IMR-90 (cell line): ENCODE data around the gene ASB1. TPM values are rescaled to one million over a fixed set of nuclear protein-coding genes. Genes with fewer than 3 reads are reported as not detected.

Experiments used
- ATAC-seq: fragments of 200-7000 bp; cut with Tn5 transposase; 2 replicates; pipeline ENCODE4 v1.9.1; 2020; ENCODE audit warnings: low read depth, mild to moderate bottlenecking, moderate library complexity
- BruUV-seq: library from RNA; stranded (reverse); fragments of 400-500 nt; replicated peaks from 2 replicates; lab custom pipeline; 2021; lab: Mats Ljungman, UMichigan
- CTCF ChIA-PET: fragments of 300-600 bp; formaldehyde crosslinking; extraction: SDS; loops from one replicate; lab custom pipeline; 2021; ENCODE audit warnings: antibody characterized with exemption; lab: Yijun Ruan, JAX
- POLR2A ChIA-PET: fragments of 300-600 bp; sonication (Branson Sonifier 250); formaldehyde crosslinking; loops from one replicate; lab custom pipeline; 2022; ENCODE audit warnings: antibody characterized with exemption; ENCODE audit not compliant: unreplicated experiment; lab: Charles Lee
- DNase-seq: peaks from one replicate; pipeline ENCODE4 v3.0.0; 2013
- H2AFZ ChIP-seq: replicated peaks from 2 replicates; pipeline ENCODE3; 2013; ENCODE audit warnings: low read length, mild to moderate bottlenecking; ENCODE audit not compliant: poor library complexity
- H2AK5ac ChIP-seq: 2 replicates; pipeline ENCODE4 v1.6.1; 2013; ENCODE audit warnings: low read depth, low read length, inconsistent platforms
- H2AK9ac ChIP-seq: replicated peaks from 2 replicates; pipeline ENCODE3; 2013; ENCODE audit warnings: mild to moderate bottlenecking, low read depth, low read length, moderate library complexity; ENCODE audit not compliant: poor library complexity
- H2BK120ac ChIP-seq: 2 replicates; pipeline ENCODE4 v1.6.1; 2013; ENCODE audit warnings: low read depth, low read length, inconsistent platforms
- H2BK15ac ChIP-seq: 3 replicates; pipeline ENCODE4 v1.6.1; 2013; ENCODE audit warnings: low read depth, low read length, inconsistent platforms
- H2BK20ac ChIP-seq: 2 replicates; pipeline ENCODE4 v1.6.1; 2013; ENCODE audit warnings: low read depth, mild to moderate bottlenecking, inconsistent platforms, low read length, moderate library complexity
- H2BK5ac ChIP-seq: 2 replicates; pipeline ENCODE4 v1.6.1; 2013; ENCODE audit warnings: mild to moderate bottlenecking, low read depth, low read length, inconsistent platforms; ENCODE audit not compliant: poor library complexity, severe bottlenecking
- H3K14ac ChIP-seq: replicated peaks from 2 replicates; pipeline ENCODE4 v1.6.1; 2013; ENCODE audit warnings: low read depth, low read length, inconsistent platforms
- H3K18ac ChIP-seq: 2 replicates; pipeline ENCODE4 v1.6.1; 2013; ENCODE audit warnings: low read depth, low read length, control low read depth
- H3K23ac ChIP-seq: 2 replicates; pipeline ENCODE4 v1.6.1; 2013; ENCODE audit warnings: low read depth, low read length, inconsistent platforms
- H3K27ac ChIP-seq: 2 replicates; pipeline ENCODE4 v1.5.1; 2013; ENCODE audit warnings: mild to moderate bottlenecking, control low read depth, low read length; ENCODE audit not compliant: insufficient read depth
- H3K27me3 ChIP-seq: 2 replicates; pipeline ENCODE4 v1.6.1; 2013; ENCODE audit warnings: low read length; ENCODE audit not compliant: control insufficient read depth, insufficient read depth
- H3K36me3 ChIP-seq: 2 replicates; pipeline ENCODE4 v1.6.1; 2013; ENCODE audit warnings: low read length, mixed read lengths; ENCODE audit not compliant: control insufficient read depth, insufficient read depth
- H3K4ac ChIP-seq: 2 replicates; pipeline ENCODE4 v1.6.1; 2013; ENCODE audit warnings: low read depth, low read length, inconsistent platforms
- H3K4me1 ChIP-seq: 2 replicates; pipeline ENCODE4 v1.6.1; 2013; ENCODE audit warnings: low read length, mixed read lengths; ENCODE audit not compliant: control insufficient read depth, insufficient read depth
- H3K4me2 ChIP-seq: 2 replicates; pipeline ENCODE4 v1.6.1; 2013; ENCODE audit warnings: low read depth, mild to moderate bottlenecking, control low read depth, low read length, moderate library complexity
- H3K4me3 ChIP-seq: 2 replicates; pipeline ENCODE4 v1.5.1; 2013; ENCODE audit warnings: low read depth, mild to moderate bottlenecking, control low read depth, low read length, moderate library complexity; ENCODE audit not compliant: insufficient read depth
- H3K56ac ChIP-seq: 2 replicates; pipeline ENCODE4 v1.6.1; 2013; ENCODE audit warnings: low read length, inconsistent platforms; ENCODE audit not compliant: insufficient read depth; ENCODE audit errors: extremely low read depth
- H3K79me1 ChIP-seq, 2 experiments: 2 replicates each; pipeline ENCODE4 v1.6.1; 2013; ENCODE audit warnings: low read length in 2 of 2, inconsistent platforms in 1 of 2, low read depth in 1 of 2
- H3K9ac ChIP-seq: 2 replicates; pipeline ENCODE4 v1.6.1; 2013; ENCODE audit warnings: low read depth, low read length, control low read depth
- H3K9me1 ChIP-seq: 2 replicates; pipeline ENCODE4 v1.6.1; 2013; ENCODE audit warnings: low read length, inconsistent platforms; ENCODE audit not compliant: insufficient read depth
- H3K9me3 ChIP-seq: 2 replicates; pipeline ENCODE4 v1.6.1; 2013; ENCODE audit warnings: low read length; ENCODE audit not compliant: control insufficient read depth, insufficient read depth
- H4K20me1 ChIP-seq: 2 replicates; pipeline ENCODE4 v1.6.1; 2013; ENCODE audit warnings: low read length, inconsistent platforms; ENCODE audit not compliant: insufficient read depth
- H4K5ac ChIP-seq: 2 replicates; pipeline ENCODE4 v1.6.1; 2013; ENCODE audit warnings: mild to moderate bottlenecking, low read depth, low read length, control low read depth
- H4K8ac ChIP-seq, 2 experiments: 2 replicates each; pipeline ENCODE4 v1.6.1; 2013; ENCODE audit warnings: low read depth in 2 of 2, low read length in 2 of 2, control low read depth in 1 of 2, inconsistent platforms in 1 of 2
- H4K91ac ChIP-seq: 2 replicates; pipeline ENCODE4 v1.6.1; 2013; ENCODE audit warnings: low read depth, low read length, inconsistent platforms; ENCODE audit not compliant: insufficient read depth
- BHLHE40 ChIP-seq: fragments of 150-350 bp; IDR thresholded peaks from 2 replicates; pipeline ENCODE4 v1.6.1; 2016; ENCODE audit warnings: mild to moderate bottlenecking, low read depth, low read length
- CEBPB ChIP-seq: IDR thresholded peaks from 2 replicates; pipeline ENCODE4 v1.6.1; 2012; ENCODE audit warnings: low read depth, low read length, improper control_type of control experiment
- CHD1 ChIP-seq: IDR thresholded peaks from 2 replicates; pipeline ENCODE4 v1.6.1; 2012; ENCODE audit warnings: low read depth, low read length, improper control_type of control experiment
- ELK1 ChIP-seq: fragments of 150-350 bp; IDR thresholded peaks from 2 replicates; pipeline ENCODE4 v1.6.1; 2016; ENCODE audit warnings: low read depth, mild to moderate bottlenecking, low read length, moderate library complexity, borderline replicate concordance
- FOS ChIP-seq: fragments of 150-350 bp; IDR thresholded peaks from 2 replicates; pipeline ENCODE4 v1.6.1; 2016; ENCODE audit warnings: low read depth, low read length
- MAFK ChIP-seq: IDR thresholded peaks from 2 replicates; pipeline ENCODE4 v1.6.1; 2012; ENCODE audit warnings: low read depth, low read length, improper control_type of control experiment
- MAZ ChIP-seq: IDR thresholded peaks from 2 replicates; pipeline ENCODE4 v1.6.1; 2012; ENCODE audit warnings: low read depth, mild to moderate bottlenecking, low read length, improper control_type of control experiment, moderate library complexity, borderline replicate concordance
- MXI1 ChIP-seq: IDR thresholded peaks from 2 replicates; pipeline ENCODE4 v1.6.1; 2012; ENCODE audit warnings: low read depth, mild to moderate bottlenecking, low read length, moderate library complexity, borderline replicate concordance
- NFE2L2 ChIP-seq: fragments of 150-350 bp; IDR thresholded peaks from 2 replicates; pipeline ENCODE4 v1.6.1; 2016; ENCODE audit warnings: low read depth, mild to moderate bottlenecking, low read length
- POLR2A ChIP-seq: IDR thresholded peaks from 2 replicates; pipeline ENCODE4 v1.6.1; 2012; ENCODE audit warnings: mild to moderate bottlenecking, low read depth, low read length
- RAD21 ChIP-seq: IDR thresholded peaks from 2 replicates; pipeline ENCODE4 v1.6.1; 2012; ENCODE audit warnings: low read length, improper control_type of control experiment
- RCOR1 ChIP-seq: IDR thresholded peaks from 2 replicates; pipeline ENCODE4 v1.6.1; 2012; ENCODE audit warnings: mild to moderate bottlenecking, low read length, improper control_type of control experiment; ENCODE audit not compliant: insufficient replicate concordance
- RFX5 ChIP-seq: IDR thresholded peaks from 2 replicates; pipeline ENCODE4 v1.8.0; 2012; ENCODE audit warnings: low read depth, mild to moderate bottlenecking, low read length, moderate library complexity
- SMC3 ChIP-seq: fragments of 150-350 bp; IDR thresholded peaks from 2 replicates; pipeline ENCODE4 v1.6.1; 2016; ENCODE audit warnings: low read depth, mild to moderate bottlenecking, antibody characterized with exemption, low read length, moderate library complexity
- USF2 ChIP-seq: fragments of 150-350 bp; IDR thresholded peaks from 2 replicates; pipeline ENCODE4 v1.6.1; 2017; ENCODE audit warnings: mild to moderate bottlenecking, antibody characterized with exemption, low read length, low read depth
- WGBS, 2 experiments: methylation state at CpG; one replicate each; pipeline versions ENCODE4 v1.1.5 to v1.1.7; 2013; ENCODE audit warnings: missing lambda C conversion rate in 2 of 2; ENCODE audit not compliant: insufficient read length in 1 of 2; ENCODE audit errors: extremely low coverage in 2 of 2; 5-methylcytosine and 5-hydroxymethylcytosine counted together
- dilution Hi-C: fragments of 300-500 bp; cut with HindIII; formaldehyde crosslinking; loops from one replicate; pipeline ENCODE4 v1.14.3; 2018; ENCODE audit warnings: low sequenced_read_pairs; ENCODE audit not compliant: unreplicated experiment
- in situ Hi-C: fragments of 300-500 bp; cut with MboI; formaldehyde crosslinking; loops from 3 replicates; pipeline ENCODE4 v1.14.3; 2019; ENCODE audit warnings: low sequenced_read_pairs, inconsistent platforms, mixed read lengths
- intact Hi-C: fragments of 100-400 bp; cut with micrococcal nuclease; formaldehyde crosslinking; loops from 2 replicates; pipeline ENCODE4 v1.10.0; 2022
- polyA plus RNA-seq, 3 experiments: library from polyadenylated mRNA; depleted of rRNA; stranded (reverse); fragments of >200 nt; gene quantifications; 2 replicates each; pipeline ENCODE4 v1.2.3, GENCODE V29; 2012; ENCODE audit warnings: low replicate concordance in 1 of 3
- total RNA-seq: library from RNA; depleted of rRNA; stranded (reverse); fragments of >200 nt; gene quantifications from 2 replicates; pipeline ENCODE4 v1.2.3, GENCODE V29; 2012
- TF ChIP-seq, protein P1 (sequence below): conservative IDR thresholded peaks from 2 replicates; pipeline ENCODE4 v1.5.1; 2012; ENCODE audit warnings: mild to moderate bottlenecking, low read depth, low read length, improper control_type of control experiment

Gene ASB1
- total and polyA plus RNA-seq, 2 of the 4 experiments (the other 2 are of a cell fraction) = 23.5 to 37.3 TPM

DNA sequence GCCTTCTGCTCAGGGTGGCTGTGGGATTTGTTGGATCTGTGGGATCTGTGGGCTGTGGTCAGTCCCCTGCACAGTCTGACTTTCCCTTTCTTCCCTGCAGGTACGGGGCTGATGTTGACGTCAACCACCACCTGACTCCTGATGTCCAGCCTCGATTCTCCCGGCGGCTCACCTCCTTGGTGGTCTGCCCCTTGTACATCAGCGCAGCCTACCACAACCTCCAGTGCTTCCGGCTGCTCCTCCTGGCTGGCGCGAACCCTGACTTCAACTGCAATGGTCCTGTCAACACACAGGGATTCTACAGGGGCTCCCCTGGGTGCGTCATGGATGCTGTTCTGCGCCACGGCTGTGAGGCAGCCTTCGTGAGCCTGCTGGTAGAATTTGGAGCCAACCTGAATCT, 17.5 kb downstream of the ASB1 start:
- dilution Hi-C loops (no loop called here), in situ Hi-C loops (no loop called here), intact Hi-C loops (no loop called here)
- Histone ChIP-seq H3K36me3 (peaks cover 51% of the 10 kb centered on the region), H3K4me1 (peaks cover 13% of the 10 kb centered on the region), H3K79me1 (peaks cover 37 to 77% of the 10 kb centered on the region in 2 experiments), H3K4me3 (no peak overlapping the region), H3K14ac (no peak overlapping the region), H4K91ac (no peak overlapping the region), H2AFZ (no peak overlapping the region), H4K8ac (no peak overlapping the region), H3K9me3 (no peaks in the 10 kb centered on the region), H3K23ac (no peak overlapping the region), H3K4me2 (no peak overlapping the region), H2BK20ac (no peak overlapping the region), H3K27me3 (no peaks in the 10 kb centered on the region), H4K20me1 (peaks cover 30% of the 10 kb centered on the region; the same call in 1 of the 2 replicates), H3K9me1 (peaks cover 27% of the 10 kb centered on the region), H3K56ac (no peak overlapping the region), H4K5ac (no peak overlapping the region), H3K4ac (0 out of 2 replicates have a peak overlapping the region, but pooled peaks have one; percentile 16), H2AK5ac (no peak overlapping the region), H2BK120ac (no peak overlapping the region), H2BK5ac (no peak overlapping the region), H3K18ac (no peak overlapping the region), H2AK9ac (no peak overlapping the region), H3K27ac (no peak overlapping the region), H3K9ac (no peak overlapping the region), H2BK15ac (no peak overlapping the region)
- ATAC-seq (no peak), DNase-seq (no peak)
- WGBS, 2 experiments = 92% methylated on average over 9 of the region's 13 CpGs; no CpG with 5 or more reads in 1 of the 2 experiments
- ChIA-PET POLR2A (no interaction called here), CTCF (no interaction called here)
- BruUV-seq = no TSS peak
- TF ChIP-seq BHLHE40 (no peak), USF2 (no peak), MAZ (no peak), NFE2L2 (no peak), MXI1 (no peak), CEBPB (no peak), ELK1 (no peak), FOS (no peak), RFX5 (no peak), SMC3 (no peak), POLR2A (no peak), MAFK (no peak), RCOR1 (no peak), RAD21 (no peak), CHD1 (no peak)
- TF ChIP-seq, protein P1, sequence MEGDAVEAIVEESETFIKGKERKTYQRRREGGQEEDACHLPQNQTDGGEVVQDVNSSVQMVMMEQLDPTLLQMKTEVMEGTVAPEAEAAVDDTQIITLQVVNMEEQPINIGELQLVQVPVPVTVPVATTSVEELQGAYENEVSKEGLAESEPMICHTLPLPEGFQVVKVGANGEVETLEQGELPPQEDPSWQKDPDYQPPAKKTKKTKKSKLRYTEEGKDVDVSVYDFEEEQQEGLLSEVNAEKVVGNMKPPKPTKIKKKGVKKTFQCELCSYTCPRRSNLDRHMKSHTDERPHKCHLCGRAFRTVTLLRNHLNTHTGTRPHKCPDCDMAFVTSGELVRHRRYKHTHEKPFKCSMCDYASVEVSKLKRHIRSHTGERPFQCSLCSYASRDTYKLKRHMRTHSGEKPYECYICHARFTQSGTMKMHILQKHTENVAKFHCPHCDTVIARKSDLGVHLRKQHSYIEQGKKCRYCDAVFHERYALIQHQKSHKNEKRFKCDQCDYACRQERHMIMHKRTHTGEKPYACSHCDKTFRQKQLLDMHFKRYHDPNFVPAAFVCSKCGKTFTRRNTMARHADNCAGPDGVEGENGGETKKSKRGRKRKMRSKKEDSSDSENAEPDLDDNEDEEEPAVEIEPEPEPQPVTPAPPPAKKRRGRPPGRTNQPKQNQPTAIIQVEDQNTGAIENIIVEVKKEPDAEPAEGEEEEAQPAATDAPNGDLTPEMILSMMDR = no peak
